Measurements from ENCODE around the gene ZNF805.
A peak's percentile ranks its signal among the peaks of the same experiment; 100 is the strongest.
"Not testable (repeated sequence)": the region's sequence is repeated elsewhere in the genome, so short reads cannot be mapped to it uniquely, and the experiment has no call there.

Gene ZNF805

DNA sequence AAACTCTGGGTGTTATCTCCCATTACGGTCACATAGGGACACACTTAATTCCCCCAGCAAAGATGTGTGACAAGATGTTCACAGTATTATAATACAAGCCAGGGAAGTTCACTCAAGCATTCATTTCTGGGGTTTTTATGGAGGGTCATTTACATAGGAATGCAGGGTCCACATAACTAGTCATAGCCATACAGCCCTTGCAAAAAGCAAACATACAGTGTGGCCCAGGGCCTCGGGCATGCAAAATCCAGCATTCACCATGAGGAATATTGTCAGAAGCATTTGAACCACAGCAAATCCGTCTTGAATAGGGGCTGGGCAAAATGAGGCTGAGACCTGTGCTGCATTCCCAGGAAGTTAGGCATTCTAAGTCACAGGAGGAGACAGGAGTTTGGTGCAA, 26.9 kb downstream of the ZNF805 start:
- DNase-seq (ENCODE audit: low read depth in 2 of 3, low spot score in 1 of 3), result no peak

DNA sequence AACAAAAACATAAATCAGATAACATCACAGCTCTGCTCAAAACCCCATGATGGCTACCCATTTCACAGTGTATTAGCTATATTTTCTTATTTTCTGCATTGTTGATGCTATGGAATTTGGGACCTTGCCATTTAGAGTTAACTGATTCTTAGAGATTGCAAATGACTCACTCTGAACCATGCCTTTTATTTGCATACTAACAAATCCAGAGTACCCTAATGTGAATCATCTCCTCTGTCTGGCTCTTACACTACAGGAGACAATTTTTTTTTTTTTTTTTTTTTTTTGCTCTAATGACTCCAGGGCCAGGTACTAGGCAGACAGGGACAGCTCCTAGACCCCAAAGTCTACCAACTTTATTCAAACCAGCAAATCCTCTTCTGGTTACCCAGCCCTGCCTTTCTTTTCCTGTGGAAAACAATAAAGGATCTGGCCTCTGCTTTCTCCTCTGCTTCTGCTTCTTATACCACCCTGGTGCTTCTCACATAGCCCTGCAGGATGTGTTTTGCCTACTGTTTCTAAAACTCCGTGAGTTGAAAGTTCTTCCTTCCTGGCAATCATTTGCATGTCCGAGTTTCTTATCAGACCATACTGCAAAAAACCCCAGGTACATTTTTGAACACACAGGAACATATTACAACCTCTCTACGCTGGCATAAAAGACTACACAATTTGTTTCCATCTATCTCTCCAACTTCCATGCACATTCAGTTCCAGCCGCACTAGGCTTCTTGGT, 29.3 kb downstream of the ZNF805 start:
- no peak for DNase-seq (ENCODE audit: low read depth in 2 of 3, low spot score in 1 of 3)

DNA sequence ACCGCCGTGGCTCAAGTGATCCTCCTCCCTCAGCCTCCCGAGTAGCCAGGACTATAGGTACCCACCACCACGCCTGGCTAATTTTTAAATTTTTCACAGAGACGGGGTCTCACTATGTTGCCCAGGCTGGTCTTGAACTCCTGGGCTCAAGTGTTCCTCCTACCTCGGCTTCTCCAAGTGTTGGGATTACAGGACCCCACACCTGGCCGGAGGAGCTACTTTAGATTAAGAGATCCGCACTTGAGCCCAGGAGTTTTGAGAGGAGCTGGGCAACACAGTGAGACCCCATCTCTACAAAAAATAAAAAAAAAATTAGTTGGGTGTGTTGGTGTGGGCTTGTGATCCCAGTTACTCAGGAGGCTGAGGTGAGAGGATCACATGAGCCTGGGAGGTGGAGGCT, 30.8 kb downstream of the ZNF805 start:
- DNase-seq (ENCODE audit: low read depth in 2 of 3, low spot score in 1 of 3), result no peak

DNA sequence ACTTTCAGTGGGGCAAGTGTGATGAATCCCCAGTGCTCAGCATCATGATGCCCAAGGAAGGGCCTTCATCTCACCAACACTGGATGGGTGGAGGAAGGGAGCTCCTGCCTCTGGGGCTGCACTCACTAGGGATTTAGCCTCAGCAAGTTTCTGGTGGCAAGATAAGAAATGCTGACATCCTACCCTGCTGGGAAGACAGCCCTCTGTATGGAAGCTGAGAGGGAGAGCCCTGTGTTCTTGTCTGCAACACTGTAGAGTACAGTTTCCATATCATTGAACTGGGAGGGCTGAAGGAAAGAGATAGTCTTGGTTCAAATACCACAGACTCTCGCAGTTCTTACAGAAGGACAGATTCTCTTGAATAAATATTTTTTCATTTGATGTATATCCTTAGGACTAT, 32.6 kb downstream of the ZNF805 start:
- no peak for DNase-seq (ENCODE audit: low read depth in 2 of 3, low spot score in 1 of 3)

DNA sequence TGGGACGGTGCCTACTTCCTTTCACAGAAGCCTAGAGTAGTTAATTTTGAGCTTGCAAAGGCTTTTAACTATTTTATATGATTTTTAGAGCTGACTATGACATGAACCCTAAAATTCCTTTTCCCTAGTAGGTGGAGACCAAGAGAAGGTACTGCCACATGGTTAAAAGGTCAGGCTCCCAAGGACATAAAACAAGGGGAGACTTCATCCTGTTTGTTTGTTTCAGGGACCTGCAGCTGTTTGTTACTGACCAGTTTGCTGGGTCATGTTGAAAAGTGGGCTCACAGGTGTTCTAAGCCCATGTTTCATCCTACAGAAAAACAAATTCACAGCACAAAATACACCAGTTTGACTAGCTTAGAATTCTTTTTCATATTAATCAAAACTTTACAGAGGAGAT, 36.0 kb downstream of the ZNF805 start:
- no peak for DNase-seq (ENCODE audit: low read depth in 2 of 3, low spot score in 1 of 3)

DNA sequence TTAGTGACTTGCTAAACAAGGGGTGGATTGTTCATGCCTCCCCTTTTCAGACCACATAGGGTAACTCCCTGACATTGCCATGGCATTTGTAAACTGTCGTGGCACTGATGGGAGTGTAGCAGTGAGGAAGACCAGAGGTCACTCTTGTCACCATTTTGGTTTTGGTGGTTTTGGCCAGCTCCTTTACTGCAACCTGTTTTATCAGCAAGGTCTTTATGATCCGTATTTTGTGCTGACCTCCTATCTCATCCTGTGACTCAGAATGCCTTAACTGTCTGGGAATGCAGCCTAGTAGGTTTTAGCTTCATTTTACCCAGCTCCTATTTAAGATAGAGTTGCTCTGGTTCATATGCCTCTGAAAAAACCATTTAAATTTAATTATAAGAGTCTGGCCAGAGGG, 38.0 kb downstream of the ZNF805 start:
- not testable (repeated sequence) for DNase-seq (ENCODE audit: low read depth in 2 of 3, low spot score in 1 of 3)

DNA sequence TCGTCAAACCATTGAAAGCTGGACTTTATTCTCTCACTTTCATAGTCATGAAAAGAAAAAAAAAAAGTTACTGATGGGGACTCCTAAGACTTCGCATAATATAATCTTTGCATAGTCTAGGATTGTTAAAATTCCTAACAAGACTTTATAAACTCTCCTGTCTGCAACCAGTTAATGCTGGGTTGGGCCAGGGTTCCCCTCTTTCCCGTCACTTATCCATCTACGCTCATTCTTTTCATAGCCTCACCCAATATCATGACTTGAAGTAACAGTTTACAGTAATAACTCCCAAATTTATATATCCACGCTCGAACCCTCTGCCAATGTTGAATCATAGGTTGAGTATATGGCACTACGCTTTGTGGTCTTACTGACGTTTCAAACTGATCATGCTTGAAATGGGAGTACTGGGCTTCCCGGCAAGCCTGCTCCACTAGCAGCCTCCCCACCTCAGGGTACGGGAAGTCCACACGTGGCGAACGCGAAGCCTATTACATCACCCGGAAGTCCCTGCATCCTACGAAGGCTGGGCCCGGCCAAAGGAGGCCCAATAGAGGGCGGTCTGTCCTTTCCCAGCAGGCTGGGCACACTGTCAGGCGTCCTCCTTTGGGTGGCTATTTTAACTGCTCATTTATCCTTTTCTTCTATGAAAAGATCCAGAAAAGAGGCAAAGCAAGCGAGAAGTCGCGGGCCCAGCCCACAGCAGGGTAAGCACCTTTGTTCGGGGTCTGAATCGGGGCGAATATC, 39.2 kb downstream of the ZNF805 start:
- DNase-seq (ENCODE audit: low read depth in 2 of 3, low spot score in 1 of 3), result peak; percentile 58 to 79 (median 76)

DNA sequence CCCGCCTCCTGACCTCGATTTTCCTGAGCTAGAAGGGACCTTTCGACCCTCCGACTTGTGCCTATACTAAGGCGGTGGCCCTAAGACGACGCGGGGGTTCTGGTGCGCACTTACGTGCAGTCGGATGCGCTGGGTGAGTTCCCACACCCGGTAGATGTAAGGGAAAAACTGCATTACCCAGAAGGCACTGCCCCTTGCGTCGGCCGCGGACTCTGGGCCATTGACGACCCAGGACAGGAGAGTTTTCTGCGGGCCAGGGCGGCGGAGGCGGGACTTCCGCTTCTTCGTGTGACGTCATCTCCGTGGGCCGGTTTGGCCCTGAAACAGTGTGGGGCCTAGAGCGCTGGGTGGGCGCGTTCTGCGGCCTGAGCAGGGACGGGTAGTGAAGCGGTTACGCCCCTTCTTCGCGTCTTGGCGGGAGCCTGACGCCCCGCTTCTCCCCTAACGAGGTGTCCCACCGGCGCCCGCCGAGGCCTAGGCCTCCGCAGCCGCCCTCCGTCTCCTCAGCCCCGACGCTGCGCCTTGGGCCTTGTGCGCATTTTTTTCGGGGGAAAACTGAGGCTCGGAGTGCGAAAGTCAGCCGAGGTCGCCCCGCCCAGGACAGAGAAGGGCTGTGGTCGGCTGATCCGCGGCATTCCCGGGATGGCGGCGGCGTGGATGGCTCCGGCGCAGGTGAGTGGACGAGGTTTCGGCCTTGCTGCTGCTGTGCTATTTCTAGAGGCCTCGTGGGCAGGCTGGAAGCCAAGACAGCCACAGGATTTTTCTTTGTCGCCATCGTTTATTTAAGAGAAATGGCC, 39.9 kb downstream of the ZNF805 start, which contains the start of gene ZNF460:
Gene ZNF460, plus strand, starts transcription at position 321 of the 797 bp plus-strand sequence. Its CDS starts 322 bp downstream, at position 643.
- peak; percentile 93 to 95 (median 94) for DNase-seq (ENCODE audit: low read depth in 2 of 3, low spot score in 1 of 3)

DNA sequence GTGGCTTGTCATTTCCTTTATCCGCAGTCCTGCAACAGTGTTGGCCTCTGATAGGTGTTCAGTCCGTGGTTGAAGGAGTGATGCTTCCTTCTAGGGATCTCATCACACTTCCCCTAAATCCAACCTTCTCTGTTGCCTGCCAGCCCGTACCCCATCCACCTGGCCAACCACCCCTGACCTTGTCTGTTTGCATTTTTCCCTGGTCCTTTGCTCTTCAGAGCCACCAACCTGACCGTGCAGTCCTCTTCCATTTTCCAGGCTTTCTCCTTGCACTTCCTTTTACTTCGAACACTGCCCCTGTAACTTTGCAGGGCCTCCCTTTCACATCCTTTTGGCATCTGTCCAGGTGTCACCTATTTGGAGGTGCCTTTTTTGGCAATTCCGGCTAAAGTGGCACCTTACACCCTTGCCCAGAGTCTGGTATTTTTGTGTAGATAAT, 40.5 kb downstream of the ZNF805 start:
- no peak for DNase-seq (ENCODE audit: low read depth in 2 of 3, low spot score in 1 of 3)

DNA sequence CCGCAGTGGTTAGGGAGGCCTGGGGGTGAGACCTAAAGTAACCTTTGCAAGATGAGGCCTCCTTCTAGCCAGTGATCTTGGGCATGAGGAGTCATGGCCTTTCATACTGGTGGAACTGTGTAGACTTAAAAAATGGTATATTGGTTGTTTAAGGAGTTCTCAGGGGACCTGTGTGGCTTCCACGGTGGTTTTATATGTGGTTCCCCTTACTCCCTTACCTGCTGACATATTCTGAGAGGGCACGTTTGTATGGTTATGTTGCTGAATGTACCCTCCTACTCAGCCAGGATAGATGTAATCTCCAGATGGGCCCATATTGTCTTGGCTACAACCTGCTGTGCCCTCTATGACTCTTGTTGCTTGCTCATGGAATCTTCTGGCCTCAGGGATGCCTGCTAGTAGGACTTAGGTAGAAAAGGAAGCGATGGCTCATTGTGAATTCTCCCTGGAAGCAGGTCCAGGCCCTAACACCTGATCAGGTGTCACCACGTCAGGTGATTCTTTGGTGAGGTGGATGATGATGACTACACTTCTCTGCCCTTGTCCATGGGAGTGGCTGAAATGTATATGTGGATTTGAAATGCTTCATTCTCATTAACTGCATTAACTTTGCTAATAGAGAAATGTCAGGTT, 41.7 kb downstream of the ZNF805 start:
- no peak for DNase-seq (ENCODE audit: low read depth in 2 of 3, low spot score in 1 of 3)

DNA sequence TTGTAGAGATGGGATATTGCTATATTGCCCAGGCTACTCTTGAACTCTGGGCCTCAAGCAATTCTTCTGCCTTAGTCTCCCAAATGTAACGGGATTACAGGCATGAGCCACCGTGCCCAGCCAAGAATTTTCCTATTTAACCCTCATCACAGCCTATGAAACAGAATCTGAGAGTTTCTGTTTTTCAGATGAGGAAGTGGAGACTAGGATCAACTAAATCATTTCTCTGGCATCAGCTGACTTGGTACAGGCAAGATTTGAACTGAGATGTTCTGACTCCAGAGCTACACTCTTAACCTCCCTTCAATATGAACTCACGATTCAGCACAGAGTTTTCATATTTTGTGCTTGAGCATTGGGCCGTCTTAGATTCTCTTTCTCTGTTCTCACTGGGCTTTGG, 47.9 kb downstream of the ZNF805 start:
- DNase-seq (ENCODE audit: low read depth in 2 of 3, low spot score in 1 of 3), result no peak

DNA sequence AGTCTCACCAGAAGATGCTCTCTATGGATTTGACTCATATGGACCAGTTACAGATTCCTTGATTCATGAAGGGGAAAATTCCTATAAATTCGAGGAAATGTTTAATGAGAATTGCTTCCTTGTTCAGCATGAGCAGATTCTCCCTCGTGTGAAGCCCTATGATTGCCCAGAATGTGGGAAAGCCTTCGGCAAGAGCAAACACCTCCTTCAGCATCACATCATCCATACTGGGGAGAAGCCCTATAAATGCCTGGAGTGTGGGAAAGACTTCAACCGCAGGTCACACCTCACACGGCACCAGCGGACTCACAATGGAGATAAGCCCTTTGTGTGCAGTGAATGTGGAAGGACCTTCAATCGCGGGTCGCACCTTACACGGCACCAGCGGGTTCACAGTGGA, 50.5 kb downstream of the ZNF805 start:
- DNase-seq (ENCODE audit: low read depth in 2 of 3, low spot score in 1 of 3), result no peak

DNA sequence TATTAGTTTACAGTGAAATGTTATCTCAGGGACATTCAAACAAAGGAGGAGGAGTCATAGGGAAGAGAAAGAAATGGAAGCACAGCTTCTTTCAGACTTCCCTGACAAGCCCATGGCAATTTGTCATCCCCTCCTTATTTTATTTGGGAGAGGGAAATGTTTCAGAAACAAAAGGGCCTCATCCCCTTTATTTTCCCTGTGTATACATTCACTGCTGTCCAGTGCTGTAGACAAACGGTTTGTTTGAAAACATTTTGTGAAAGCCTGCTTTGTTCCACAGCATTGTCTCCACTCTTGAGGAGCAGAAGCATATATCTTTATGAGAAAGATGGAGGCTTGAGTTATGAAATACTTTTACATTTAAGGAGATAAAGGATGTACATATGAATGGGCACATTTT, 52.1 kb downstream of the ZNF805 start:
- no peak for DNase-seq (ENCODE audit: low read depth in 2 of 3, low spot score in 1 of 3)

DNA sequence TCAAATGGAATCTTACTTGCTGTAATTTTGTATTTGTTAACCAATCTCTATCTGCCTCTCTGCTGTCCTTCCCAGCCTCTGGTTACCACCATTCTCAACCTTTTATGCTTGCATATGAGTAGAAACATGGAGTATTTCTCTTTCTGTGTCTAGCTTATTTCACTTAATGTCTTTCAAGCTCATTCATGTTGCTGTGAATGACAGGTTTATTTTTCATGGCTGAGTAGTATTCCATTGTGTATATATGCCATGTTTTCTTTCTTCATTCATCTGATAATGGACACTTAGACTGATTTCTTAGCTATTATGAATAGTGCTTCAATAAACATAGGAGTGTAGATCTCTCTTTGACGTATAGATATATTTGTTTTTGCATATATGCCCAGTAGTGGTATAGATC, 53.3 kb downstream of the ZNF805 start:
- DNase-seq (ENCODE audit: low read depth in 2 of 3, low spot score in 1 of 3), result no peak

DNA sequence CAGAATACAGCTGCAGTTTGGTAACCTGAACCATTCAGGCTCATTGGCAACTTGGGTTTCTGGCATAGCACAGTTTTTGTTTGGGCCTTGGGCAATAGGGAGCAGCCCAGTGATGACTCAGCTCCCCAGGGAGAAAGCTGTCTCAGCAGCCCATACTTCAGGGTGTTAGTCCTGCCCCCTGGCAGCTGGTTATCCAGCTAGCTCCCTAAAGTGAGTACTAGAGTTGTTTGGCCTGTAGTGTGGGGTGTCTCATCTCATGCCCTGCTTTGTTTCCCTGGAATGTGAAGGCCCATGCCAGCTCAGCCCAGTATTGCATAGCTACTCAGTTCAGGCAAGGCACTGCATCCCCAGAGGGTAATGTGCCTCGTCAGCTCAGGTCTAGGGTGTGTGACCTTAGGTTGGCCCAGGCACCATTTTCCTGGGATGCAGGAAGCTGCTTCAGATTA, 61.6 kb downstream of the ZNF805 start:
- no peak for DNase-seq (ENCODE audit: low read depth in 2 of 3, low spot score in 1 of 3)

DNA sequence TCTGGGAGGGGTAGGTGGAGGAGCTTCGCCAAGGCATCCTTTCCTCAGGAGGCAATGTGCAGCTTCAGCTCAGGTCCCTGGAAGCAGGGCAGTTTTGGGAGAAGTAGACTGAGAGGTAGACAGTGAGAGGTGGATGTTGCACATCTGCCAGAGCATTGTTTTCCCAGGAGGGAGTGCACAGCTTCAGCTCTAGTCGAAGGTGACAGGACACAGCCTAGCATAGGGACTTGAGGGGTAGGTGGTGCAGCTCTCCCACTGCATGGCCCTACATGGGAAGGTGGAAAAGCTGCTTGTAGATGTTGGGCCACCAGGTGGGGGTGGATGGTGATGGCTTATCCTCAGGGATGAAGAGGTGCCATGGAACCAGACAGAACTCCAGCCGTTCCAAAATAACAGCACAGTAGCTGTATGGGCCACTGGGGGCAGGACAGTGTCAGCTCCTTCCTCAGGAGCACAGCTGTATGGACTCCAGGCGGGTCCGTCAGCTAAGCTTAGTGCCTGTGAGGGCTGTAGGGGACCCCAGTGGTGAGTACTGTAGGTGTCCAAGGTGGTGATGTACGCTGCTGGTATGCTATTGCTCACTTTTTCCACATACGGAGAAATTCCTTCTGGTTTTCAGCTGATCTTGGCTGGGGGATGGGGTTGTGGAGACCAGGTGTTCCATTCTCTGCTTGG, 62.4 kb downstream of the ZNF805 start:
- DNase-seq (ENCODE audit: low read depth in 2 of 3, low spot score in 1 of 3), result no peak

All from stimulated activated CD4-positive, alpha-beta T cell treated with anti-CD3 and anti-CD28 coated beads, Interleukin-12 subunit alpha, Interleukin-12 subunit beta, amount 100 ng/mL, for 48 hours (primary cell).